MM.1S (cell line): Measurements from ENCODE around the gene CPSF4.

Source experiments
- DNase-seq: peaks from one replicate; pipeline ENCODE4 v3.0.0-alpha.2; 2015
- H2AFZ ChIP-seq: fragments of 300-600 bp; sonication (generic); 2 replicates; pipeline ENCODE4 v1.6.0; 2016; ENCODE audit warnings: antibody characterized with exemption, low read length
- H3F3A ChIP-seq: fragments of 300-600 bp; sonication (generic); 2 replicates; pipeline ENCODE4 v1.6.1; 2016; ENCODE audit warnings: mild to moderate bottlenecking, antibody characterized with exemption, low read length, moderate library complexity, mixed read lengths; ENCODE audit not compliant: insufficient read depth
- H3K27ac ChIP-seq: fragments of 300-600 bp; sonication (generic); 2 replicates; pipeline ENCODE4 v1.5.1; 2016; ENCODE audit warnings: mild to moderate bottlenecking, low read length
- H3K27me3 ChIP-seq: fragments of 300-600 bp; sonication (generic); replicated peaks from 2 replicates; pipeline ENCODE4 v1.6.0; 2016; ENCODE audit warnings: low read length; ENCODE audit not compliant: insufficient read depth
- H3K36me3 ChIP-seq: fragments of 300-600 bp; sonication (generic); replicated peaks from 2 replicates; pipeline ENCODE4 v1.6.1; 2016; ENCODE audit warnings: mild to moderate bottlenecking, low read length, mixed read lengths; ENCODE audit not compliant: insufficient read depth
- H3K4me1 ChIP-seq: fragments of 300-600 bp; sonication (generic); 2 replicates; pipeline ENCODE4 v1.6.1; 2016; ENCODE audit warnings: low read length, mixed read lengths
- H3K4me2 ChIP-seq: fragments of 300-600 bp; sonication (generic); 2 replicates; pipeline ENCODE4 v1.6.0; 2016; ENCODE audit warnings: low read depth, low read length
- H3K4me3 ChIP-seq: fragments of 300-600 bp; sonication (generic); 2 replicates; pipeline ENCODE4 v1.5.1; 2016; ENCODE audit warnings: low read length, mixed read lengths
- H3K79me2 ChIP-seq: fragments of 300-600 bp; sonication (generic); 2 replicates; pipeline ENCODE4 v1.6.1; 2016; ENCODE audit warnings: mixed run types, low read length, mixed read lengths
- H3K9ac ChIP-seq: fragments of 300-600 bp; sonication (generic); 2 replicates; pipeline ENCODE4 v1.6.1; 2016; ENCODE audit warnings: low read length, mixed read lengths
- H3K9me2 ChIP-seq: fragments of 300-600 bp; sonication (generic); replicated peaks from 2 replicates; pipeline ENCODE4 v1.6.1; 2016; ENCODE audit warnings: mild to moderate bottlenecking, low read length, mixed read lengths; ENCODE audit not compliant: insufficient read depth
- H3K9me3 ChIP-seq: fragments of 300-600 bp; sonication (generic); replicated peaks from 2 replicates; pipeline ENCODE4 v1.6.1; 2016; ENCODE audit warnings: mild to moderate bottlenecking, low read length, mixed read lengths; ENCODE audit not compliant: insufficient read depth
- H4K20me1 ChIP-seq: fragments of 300-600 bp; sonication (generic); 2 replicates; pipeline ENCODE4 v1.6.1; 2016; ENCODE audit warnings: mild to moderate bottlenecking, low read length, moderate library complexity, mixed read lengths; ENCODE audit not compliant: insufficient read depth
- CTCF ChIP-seq: fragments of 300-600 bp; sonication (generic); IDR thresholded peaks from 2 replicates; pipeline ENCODE4 v1.5.1; 2016; ENCODE audit warnings: antibody characterized with exemption, low read length, mixed read lengths
- EZH2 ChIP-seq: fragments of 300-600 bp; sonication (generic); optimal IDR thresholded peaks from 2 replicates; pipeline ENCODE3; 2017; ENCODE audit warnings: low read depth, mild to moderate bottlenecking, antibody characterized with exemption, low read length, mixed read lengths
- EZH2phosphoT487 ChIP-seq: fragments of 300-600 bp; sonication (generic); IDR thresholded peaks from 2 replicates; pipeline ENCODE4 v1.6.1; 2018; ENCODE audit warnings: antibody characterized with exemption, low read length

CPSF4 gene

GRCh38 chr7:99404977-99405320 is 33.8 kb upstream of the CPSF4 start:
- Histone ChIP-seq H3K9me3 (no peaks in the 10 kb centered on the region), H3K4me2 (no peak overlapping the region), H3K27ac (no peak overlapping the region), H3K4me3 (no peak overlapping the region), H3K27me3 (no peaks in the 10 kb centered on the region), H2AFZ (no peak overlapping the region), H3K9me2 (no peaks in the 10 kb centered on the region), H3K36me3 (no peaks in the 10 kb centered on the region), H3K79me2 (peaks cover 68% of the 10 kb centered on the region), H4K20me1 (no peaks in the 10 kb centered on the region; the same call in 1 of the 2 replicates), H3K9ac (no peak overlapping the region), H3F3A (0 out of 2 replicates have a peak, but pooled peaks cover 4% of the 10 kb centered on the region), H3K4me1 (peaks cover 11% of the 10 kb centered on the region)
- no peak for DNase-seq
- TF ChIP-seq EZH2phosphoT487 (no peak), CTCF (no peak), EZH2 (no peak)

GRCh38 chr7:99406557-99406956 is 32.2 kb upstream of the CPSF4 start:
- peak overlapping the region; percentile 92; the same call in 1 of the 2 replicates for H3K9ac ChIP-seq
- no peaks in the 10 kb centered on the region for H3K9me2 ChIP-seq
- no peaks in the 10 kb centered on the region; the same call in 1 of the 2 replicates for H4K20me1 ChIP-seq
- H3K4me1 ChIP-seq = peaks cover 11% of the 10 kb centered on the region
- no peaks in the 10 kb centered on the region for H3K27me3 ChIP-seq
- H3K9me3 ChIP-seq = no peaks in the 10 kb centered on the region
- 0 out of 2 replicates have a peak, but pooled peaks cover 4% of the 10 kb centered on the region for H3F3A ChIP-seq
- H3K27ac ChIP-seq = no peak overlapping the region
- peak overlapping the region; percentile 91; the same call in 1 of the 2 replicates for H3K4me2 ChIP-seq
- H2AFZ ChIP-seq = no peak overlapping the region
- no peak overlapping the region for H3K4me3 ChIP-seq
- TF ChIP-seq CTCF = no peak
- no peak for TF ChIP-seq EZH2
- no peak for TF ChIP-seq EZH2phosphoT487
- DNase-seq = no peak
- H3K79me2 ChIP-seq = peaks cover 83% of the 10 kb centered on the region
- no peaks in the 10 kb centered on the region for H3K36me3 ChIP-seq

- peak overlapping the region; percentile 91 for H3K4me2 ChIP-seq
- TF ChIP-seq EZH2 (no peak), CTCF (no peak), EZH2phosphoT487 (no peak)
- no peaks in the 10 kb centered on the region for H3K9me3 ChIP-seq
- peaks cover 11% of the 10 kb centered on the region for H3K4me1 ChIP-seq
- no peaks in the 10 kb centered on the region; the same call in 1 of the 2 replicates for H4K20me1 ChIP-seq
- H3K36me3 ChIP-seq = peaks cover 4% of the 10 kb centered on the region; the same call in 1 of the 2 replicates
- H2AFZ ChIP-seq = peak overlapping the region; percentile 83
- DNase-seq = no peak
- 0 out of 2 replicates have a peak, but pooled peaks cover 4% of the 10 kb centered on the region for H3F3A ChIP-seq
- H3K27me3 ChIP-seq = no peaks in the 10 kb centered on the region
- H3K79me2 ChIP-seq = peaks cover 92% of the 10 kb centered on the region
- peak overlapping the region; percentile 92 for H3K9ac ChIP-seq
- H3K27ac ChIP-seq = peak overlapping the region; percentile 88; the same call in 1 of the 2 replicates
- no peaks in the 10 kb centered on the region for H3K9me2 ChIP-seq
- peak overlapping the region; percentile 94 for H3K4me3 ChIP-seq
These were observed 30.8 kb upstream of the CPSF4 start for GRCh38 chr7:99407872-99408378.
